IPS-20b (cell line): Measurements from ENCODE around the gene MYH7.
"Not testable (repeated sequence)": the region's sequence is repeated elsewhere in the genome, so short reads cannot be mapped to it uniquely, and the experiment has no call there.

Experiments
- H3K27ac ChIP-seq: one replicate; pipeline ENCODE4 v1.5.1; 2013; ENCODE audit warnings: low read length
- H3K27me3 ChIP-seq: 2 replicates; pipeline ENCODE4 v1.6.1; 2013; ENCODE audit warnings: mild to moderate bottlenecking, low read length, inconsistent platforms; ENCODE audit not compliant: insufficient read depth
- H3K36me3 ChIP-seq: 2 replicates; pipeline ENCODE4 v1.6.1; 2013; ENCODE audit warnings: low read depth, mild to moderate bottlenecking, inconsistent platforms, low read length, moderate library complexity; ENCODE audit not compliant: insufficient read depth
- H3K4me1 ChIP-seq: 2 replicates; pipeline ENCODE4 v1.6.1; 2013; ENCODE audit warnings: mild to moderate bottlenecking, control low read depth, inconsistent platforms, low read length, moderate library complexity; ENCODE audit not compliant: insufficient read depth
- H3K4me3 ChIP-seq: 2 replicates; pipeline ENCODE4 v1.5.1; 2013; ENCODE audit warnings: mild to moderate bottlenecking, low read length, inconsistent platforms
- H3K9ac ChIP-seq: 2 replicates; pipeline ENCODE4 v1.6.1; 2013; ENCODE audit warnings: low read depth, mild to moderate bottlenecking, inconsistent platforms, low read length, moderate library complexity
- H3K9me3 ChIP-seq: 2 replicates; pipeline ENCODE4 v1.6.1; 2013; ENCODE audit warnings: mild to moderate bottlenecking, low read depth, low read length, inconsistent platforms; ENCODE audit not compliant: insufficient read depth

MYH7 gene

DNA sequence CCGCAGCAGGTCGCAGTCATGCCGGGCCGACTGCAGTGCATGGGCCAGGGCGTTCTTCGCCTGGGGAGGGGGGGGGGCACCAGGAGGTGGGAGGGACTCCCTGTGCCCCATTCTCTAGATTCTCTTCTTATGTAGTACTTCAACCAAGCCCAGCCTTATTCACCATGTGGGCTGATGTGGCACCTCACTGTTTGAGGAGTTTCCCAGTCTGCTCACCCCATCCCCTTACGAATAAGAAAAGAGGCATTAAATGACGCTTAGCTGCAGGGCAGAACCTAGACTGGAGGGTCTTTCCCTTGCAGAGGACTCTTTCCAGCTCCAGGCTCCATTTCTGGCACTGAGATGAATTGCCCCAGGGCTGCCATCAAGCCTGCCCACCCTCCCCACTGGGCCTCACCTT lies 46.5 kb downstream of the MYH7 start:
- no peaks in the 10 kb centered on the region for H3K36me3 ChIP-seq
- peaks cover 5% of the 10 kb centered on the region; the same call in 1 of the 2 replicates for H3K27me3 ChIP-seq
- H3K27ac ChIP-seq = no peak overlapping the region
- H3K9me3 ChIP-seq = no peaks in the 10 kb centered on the region
- H3K9ac ChIP-seq = no peak overlapping the region
- H3K4me1 ChIP-seq = no peaks in the 10 kb centered on the region; the same call in 1 of the 2 replicates
- no peak overlapping the region for H3K4me3 ChIP-seq

- Histone ChIP-seq H3K9ac (no peak overlapping the region), H3K27me3 (peaks cover 5% of the 10 kb centered on the region; the same call in 1 of the 2 replicates), H3K4me1 (no peaks in the 10 kb centered on the region; the same call in 1 of the 2 replicates), H3K9me3 (no peaks in the 10 kb centered on the region), H3K27ac (no peak overlapping the region), H3K36me3 (no peaks in the 10 kb centered on the region), H3K4me3 (no peak overlapping the region)
These were observed 47.3 kb downstream of the MYH7 start for GRCh38 chr14:23387916-23388882.

- Histone ChIP-seq H3K36me3 (no peaks in the 10 kb centered on the region), H3K4me3 (no peak overlapping the region), H3K27me3 (peaks cover 5% of the 10 kb centered on the region; the same call in 1 of the 2 replicates), H3K4me1 (no peaks in the 10 kb centered on the region; the same call in 1 of the 2 replicates), H3K27ac (no peak overlapping the region), H3K9ac (no peak overlapping the region), H3K9me3 (no peaks in the 10 kb centered on the region)
These were observed 48.5 kb downstream of the MYH7 start for GRCh38 chr14:23386999-23387398.

DNA sequence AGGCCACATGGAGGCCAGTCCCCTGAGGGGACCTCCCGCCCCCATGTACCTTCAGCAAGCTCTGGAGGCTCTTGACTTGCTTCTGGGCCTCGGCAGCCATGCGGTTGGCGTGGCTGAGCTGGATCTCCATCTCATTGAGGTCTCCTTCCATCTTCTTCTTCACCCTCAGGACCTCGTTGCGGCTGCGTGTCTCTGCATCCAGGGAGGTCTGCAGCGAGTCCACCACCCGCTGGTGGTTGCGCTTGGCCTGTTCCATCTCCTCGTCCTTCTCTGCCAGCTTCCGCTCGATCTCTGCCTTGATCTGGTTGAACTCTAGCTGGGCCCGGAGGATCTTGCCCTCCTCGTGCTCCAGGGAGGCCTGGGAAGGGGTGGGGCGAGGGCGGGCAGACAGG lies 49.2 kb downstream of the MYH7 start:
- not testable (repeated sequence) for H3K27ac ChIP-seq, H3K4me1 ChIP-seq, H3K4me3 ChIP-seq, H3K27me3 ChIP-seq, H3K36me3 ChIP-seq, H3K9me3 ChIP-seq, H3K9ac ChIP-seq

DNA sequence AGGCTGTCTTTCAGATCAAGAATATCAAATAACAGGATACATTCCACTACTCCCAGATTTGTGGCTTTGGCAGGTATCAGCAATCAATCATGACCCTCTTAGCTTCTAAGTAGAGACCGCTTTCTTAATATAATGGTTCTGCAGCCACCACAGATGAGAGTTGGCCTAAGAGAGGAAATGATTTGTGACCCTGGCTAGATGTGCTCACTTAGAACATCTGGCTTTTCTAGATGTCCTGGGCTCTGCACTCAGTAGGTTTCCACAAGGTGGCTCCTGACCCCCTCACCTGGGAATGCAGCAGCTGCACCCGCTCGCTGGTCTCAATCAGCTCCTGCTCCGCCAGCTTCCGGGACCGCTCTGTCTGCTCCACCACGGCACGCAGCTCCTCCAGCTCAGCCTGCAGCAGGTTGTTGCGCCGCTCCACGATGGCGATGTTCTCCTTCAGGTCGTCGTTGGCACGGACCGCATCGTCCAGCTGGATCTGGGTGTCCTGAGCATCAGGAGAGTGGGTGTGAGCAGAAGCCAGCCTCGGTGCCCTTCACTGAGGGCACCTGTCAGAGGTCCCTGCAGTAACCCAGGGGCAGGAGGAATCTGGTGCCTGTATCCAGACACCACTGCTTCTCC lies 49.7 kb downstream of the MYH7 start:
- no peaks in the 10 kb centered on the region; the same call in 1 of the 2 replicates for H3K4me1 ChIP-seq
- no peaks in the 10 kb centered on the region for H3K36me3 ChIP-seq
- H3K9me3 ChIP-seq = no peaks in the 10 kb centered on the region
- peaks cover 10% of the 10 kb centered on the region for H3K27me3 ChIP-seq
- H3K9ac ChIP-seq = no peak overlapping the region
- no peak overlapping the region for H3K27ac ChIP-seq
- H3K4me3 ChIP-seq = no peak overlapping the region

DNA sequence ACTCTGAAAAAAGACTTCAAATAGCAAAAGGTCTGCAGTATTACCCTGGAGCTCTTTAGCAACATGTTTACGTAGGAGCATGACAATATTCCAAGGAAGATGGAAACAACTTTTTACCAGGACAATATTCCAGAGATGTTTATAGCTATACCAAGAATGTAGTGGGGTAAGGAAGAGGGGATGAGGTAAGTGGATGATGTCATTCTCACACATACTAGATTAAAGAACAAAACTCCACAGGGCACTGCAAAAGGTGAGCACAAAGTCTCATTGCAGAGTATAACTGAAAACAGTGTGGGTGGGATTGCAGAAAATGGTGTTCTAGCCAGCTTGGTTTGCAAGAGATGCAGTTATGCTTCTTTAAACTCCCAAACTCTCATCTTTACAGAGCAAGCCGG lies 50.2 kb downstream of the MYH7 start:
- no peak overlapping the region for H3K4me3 ChIP-seq
- H3K4me1 ChIP-seq = no peaks in the 10 kb centered on the region; the same call in 1 of the 2 replicates
- peaks cover 14% of the 10 kb centered on the region for H3K27me3 ChIP-seq
- H3K27ac ChIP-seq = no peak overlapping the region
- H3K9ac ChIP-seq = no peak overlapping the region
- no peaks in the 10 kb centered on the region for H3K9me3 ChIP-seq
- H3K36me3 ChIP-seq = no peaks in the 10 kb centered on the region

DNA sequence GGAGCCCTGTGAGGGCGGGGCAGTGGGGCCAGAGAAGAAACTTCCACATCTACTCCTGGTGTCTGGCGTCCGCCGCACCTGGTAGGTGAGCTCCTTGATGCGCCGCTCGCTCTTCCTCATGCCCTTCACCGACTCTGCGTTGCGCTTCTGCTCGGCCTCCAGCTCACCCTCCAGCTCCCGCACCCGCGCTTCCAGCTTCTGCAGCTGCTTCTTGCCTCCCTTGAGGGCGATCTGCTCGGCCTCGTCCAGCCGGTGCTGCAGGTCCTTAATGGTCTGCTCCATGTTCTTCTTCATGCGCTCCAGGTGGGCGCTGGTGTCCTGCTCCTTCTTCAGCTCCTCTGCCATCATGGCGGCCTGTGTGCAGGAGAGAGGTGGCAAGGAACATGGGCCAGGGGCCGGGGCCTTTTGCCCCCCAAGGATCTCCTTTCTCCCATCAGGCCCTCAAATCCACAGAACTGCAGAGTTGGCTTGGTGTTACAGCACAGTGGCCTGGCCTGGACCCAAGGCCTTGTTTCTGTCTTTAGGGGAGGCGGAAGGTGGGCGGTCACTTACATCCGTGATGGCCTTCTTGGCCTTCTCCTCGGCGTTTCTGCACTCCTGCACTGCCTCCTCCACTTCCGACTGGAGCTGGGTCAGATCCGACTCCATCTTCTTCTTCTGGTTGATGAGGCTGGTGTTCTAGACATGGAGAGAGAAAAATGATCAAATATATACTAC lies 50.9 kb downstream of the MYH7 start:
- Histone ChIP-seq H3K27me3 (peaks cover 14% of the 10 kb centered on the region), H3K4me1 (no peaks in the 10 kb centered on the region; the same call in 1 of the 2 replicates), H3K4me3 (no peak overlapping the region), H3K9ac (no peak overlapping the region), H3K9me3 (no peaks in the 10 kb centered on the region), H3K27ac (no peak overlapping the region), H3K36me3 (no peaks in the 10 kb centered on the region)

- Histone ChIP-seq H3K4me3 (no peak overlapping the region), H3K36me3 (no peaks in the 10 kb centered on the region), H3K27ac (no peak overlapping the region), H3K4me1 (no peaks in the 10 kb centered on the region), H3K9me3 (no peaks in the 10 kb centered on the region), H3K9ac (no peak overlapping the region), H3K27me3 (peaks cover 23% of the 10 kb centered on the region)
These were observed 52.6 kb downstream of the MYH7 start for GRCh38 chr14:23382731-23383440.

DNA sequence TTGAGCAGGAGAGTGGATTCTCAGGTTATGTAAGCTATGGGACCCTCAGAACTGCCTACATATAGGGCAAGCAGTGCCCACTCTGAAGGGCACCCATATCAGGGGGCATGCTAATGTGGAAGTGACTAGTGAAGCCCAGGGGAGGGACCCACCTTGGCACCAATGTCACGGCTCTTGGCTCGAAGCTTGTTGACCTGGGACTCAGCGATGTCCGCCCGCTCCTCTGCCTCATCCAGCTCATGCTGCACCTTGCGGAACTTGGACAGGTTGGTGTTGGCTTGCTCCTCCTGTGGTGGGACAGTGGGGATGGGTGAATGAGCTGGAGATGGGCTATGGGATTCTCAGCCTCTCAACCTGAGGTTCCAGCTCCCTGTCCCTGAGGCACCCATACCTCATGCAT lies 53.2 kb downstream of the MYH7 start:
- Histone ChIP-seq H3K9me3 (no peaks in the 10 kb centered on the region), H3K27ac (no peak overlapping the region), H3K36me3 (no peaks in the 10 kb centered on the region), H3K4me1 (no peaks in the 10 kb centered on the region), H3K9ac (no peak overlapping the region), H3K27me3 (peaks cover 29% of the 10 kb centered on the region), H3K4me3 (no peak overlapping the region)

GRCh38 chr14:23381871-23382270 lies 53.6 kb downstream of the MYH7 start:
- Histone ChIP-seq H3K36me3 (no peaks in the 10 kb centered on the region), H3K4me1 (no peaks in the 10 kb centered on the region), H3K27me3 (peaks cover 33% of the 10 kb centered on the region), H3K9ac (no peak overlapping the region), H3K27ac (no peak overlapping the region), H3K9me3 (no peaks in the 10 kb centered on the region), H3K4me3 (no peak overlapping the region)

GRCh38 chr14:23380976-23381375 lies 54.5 kb downstream of the MYH7 start:
- Histone ChIP-seq H3K9me3 (no peaks in the 10 kb centered on the region), H3K27me3 (peaks cover 33% of the 10 kb centered on the region), H3K27ac (no peak overlapping the region), H3K36me3 (no peaks in the 10 kb centered on the region), H3K4me3 (no peak overlapping the region), H3K4me1 (peaks cover 3% of the 10 kb centered on the region; the same call in 1 of the 2 replicates), H3K9ac (no peak overlapping the region)
